HCT116 (cell line): ENCODE results near the gene SHKBP1. TPM values are rescaled to one million over a fixed set of nuclear protein-coding genes. Genes with fewer than 3 reads are reported as not detected.

Source experiments
- ATAC-seq: fragments of 200-7000 bp; cut with Tn5 transposase; 2 replicates; pipeline ENCODE4 v1.9.1; 2020; ENCODE audit warnings: mild to moderate bottlenecking, moderate library complexity
- BruUV-seq: library from RNA; stranded (reverse); fragments of 400-500 nt; replicated peaks from 2 replicates; lab custom pipeline; 2021; lab: Mats Ljungman, UMichigan
- CTCF ChIA-PET: fragments of 300-600 bp; sonication (Branson Sonifier 250); formaldehyde crosslinking; loops from one replicate; lab custom pipeline; 2021; ENCODE audit warnings: antibody characterized with exemption; lab: Charles Lee
- POLR2A ChIA-PET: fragments of 300-600, 350-600 bp; sonication (Branson Sonifier 250); formaldehyde crosslinking; loops from one replicate; lab custom pipeline; 2021; ENCODE audit warnings: antibody characterized with exemption; lab: Charles Lee
- RAD21 ChIA-PET, 2 experiments: fragments of 300-600 bp; sonication (Branson Sonifier 250); formaldehyde crosslinking; loops; one replicate each; lab custom pipeline; 2023; ENCODE audit warnings: low total read pairs in 2 of 2; ENCODE audit not compliant: uncharacterized antibody in 2 of 2, unreplicated experiment in 2 of 2, low non-redundant PET in 1 of 2; lab: Charles Lee
- DNase-seq: peaks from one replicate; pipeline ENCODE4 v3.0.0-alpha.2; 2010; ENCODE audit warnings: low read depth, low spot score
- H2AFZ ChIP-seq: fragments of 200-600 bp; shearing (Covaris generic), sonication (generic); 2 replicates; pipeline ENCODE4 v1.6.1; 2017; ENCODE audit warnings: low read depth, mixed run types, mixed read lengths, antibody characterized with exemption, low read length; ENCODE audit not compliant: poor library complexity, severe bottlenecking
- H3K27ac ChIP-seq: 2 replicates; pipeline ENCODE4 v1.5.1; 2012; ENCODE audit warnings: low read depth, low read length
- H3K27me3 ChIP-seq: fragments of 200-600 bp; sonication (generic); 2 replicates; pipeline ENCODE4 v1.6.1; 2016; ENCODE audit warnings: mixed run types, low read length, mixed read lengths; ENCODE audit not compliant: insufficient read depth
- H3K36me3 ChIP-seq, 2 experiments: fragments of 200-500 bp in 1 of 2; fragments of 200-600 bp in 1 of 2; sonication (Bioruptor generic) in 1 of 2; sonication (generic) in 1 of 2; 2 replicates each; pipeline versions ENCODE4 v1.5.1 to v1.6.1; 2014 to 2016; ENCODE audit warnings: low read length in 2 of 2, inconsistent platforms in 1 of 2, mixed read lengths in 1 of 2, mixed run types in 1 of 2; ENCODE audit not compliant: insufficient read depth in 2 of 2, control insufficient read depth in 1 of 2
- H3K4me1 ChIP-seq, 2 experiments: fragments of 200-600 bp in 1 of 2; sonication (generic) in 1 of 2; 2 replicates each; pipeline versions ENCODE4 v1.5.1 to v1.6.1; 2012 to 2017; ENCODE audit warnings: low read length in 2 of 2, inconsistent platforms in 1 of 2, mild to moderate bottlenecking in 1 of 2, mixed read lengths in 1 of 2, mixed run types in 1 of 2, moderate library complexity in 1 of 2; ENCODE audit not compliant: insufficient read depth in 2 of 2, control insufficient read depth in 1 of 2
- H3K4me2 ChIP-seq: fragments of 200-600 bp; sonication (generic); 2 replicates; pipeline ENCODE4 v1.6.1; 2017; ENCODE audit warnings: mixed run types, low read length, mixed read lengths
- H3K4me3 ChIP-seq, 2 experiments: fragments of 200-600 bp in 1 of 2; sonication (generic) in 1 of 2; replicated peaks in 1 of 2; 2 replicates each; pipeline ENCODE4 v1.5.1; 2011 to 2016; ENCODE audit warnings: low read length in 2 of 2, control low read depth in 1 of 2, low read depth in 1 of 2, mild to moderate bottlenecking in 1 of 2, mixed read lengths in 1 of 2, mixed run types in 1 of 2
- H3K79me2 ChIP-seq: fragments of 200-600 bp; sonication (generic); 2 replicates; pipeline ENCODE4 v1.6.1; 2017; ENCODE audit warnings: mild to moderate bottlenecking, mixed run types, low read length, moderate library complexity, mixed read lengths; ENCODE audit not compliant: insufficient read depth
- H3K9ac ChIP-seq: fragments of 200-600 bp; sonication (generic); 2 replicates; pipeline ENCODE4 v1.6.1; 2016; ENCODE audit warnings: low read length, mixed read lengths
- H3K9me2 ChIP-seq: fragments of 200-600 bp; sonication (generic), shearing (Covaris generic); 2 replicates; pipeline ENCODE4 v1.6.1; 2017; ENCODE audit warnings: mixed run types, mild to moderate bottlenecking, moderate library complexity; ENCODE audit not compliant: insufficient read depth
- H3K9me3 ChIP-seq, 2 experiments: fragments of 200-500 bp in 1 of 2; fragments of 200-600 bp in 1 of 2; sonication (Bioruptor generic) in 1 of 2; sonication (generic) in 1 of 2; 2 replicates each; pipeline ENCODE4 v1.6.1; 2014 to 2017; ENCODE audit warnings: low read length in 2 of 2, mixed read lengths in 2 of 2, inconsistent platforms in 1 of 2, low read depth in 1 of 2, mild to moderate bottlenecking in 1 of 2, mixed run types in 1 of 2, moderate library complexity in 1 of 2; ENCODE audit not compliant: control insufficient read depth in 1 of 2, insufficient read depth in 1 of 2
- H4K20me1 ChIP-seq: fragments of 200-600 bp; sonication (generic), shearing (Covaris generic); 2 replicates; pipeline ENCODE4 v1.6.1; 2017; ENCODE audit warnings: mixed run types, mild to moderate bottlenecking, moderate library complexity; ENCODE audit not compliant: insufficient read depth
- CBX3 ChIP-seq: IDR thresholded peaks from 2 replicates; pipeline ENCODE4 v1.6.1; 2012; ENCODE audit warnings: low read depth
- CEBPB ChIP-seq: IDR thresholded peaks from 2 replicates; pipeline ENCODE4 v1.6.1; 2012; ENCODE audit warnings: low read depth
- CTCF ChIP-seq, 3 experiments: fragments of 200-600 bp in 1 of 3; sonication (generic) in 1 of 3; IDR thresholded peaks in 2 of 3; conservative IDR thresholded peaks in 1 of 3; 2 replicates each; pipeline ENCODE4 v1.5.1; 2012 to 2017; ENCODE audit warnings: low read depth in 2 of 3, low read length in 2 of 3, antibody characterized with exemption in 1 of 3, borderline replicate concordance in 1 of 3, control low read depth in 1 of 3, mild to moderate bottlenecking in 1 of 3, mixed read lengths in 1 of 3, mixed run types in 1 of 3, moderate library complexity in 1 of 3; ENCODE audit not compliant: insufficient read depth in 1 of 3
- EGR1 ChIP-seq: IDR thresholded peaks from 2 replicates; pipeline ENCODE4 v1.6.1; 2012; ENCODE audit warnings: low read depth
- JUND ChIP-seq: IDR thresholded peaks from 2 replicates; pipeline ENCODE4 v1.6.1; 2012
- MAX ChIP-seq: IDR thresholded peaks from 2 replicates; pipeline ENCODE4 v1.6.1; 2012
- POLR2AphosphoS5 ChIP-seq: IDR thresholded peaks from 2 replicates; pipeline ENCODE4 v1.6.1; 2011; ENCODE audit warnings: mild to moderate bottlenecking, low read depth, low read length, moderate library complexity
- REST ChIP-seq: IDR thresholded peaks from 2 replicates; pipeline ENCODE4 v1.6.1; 2012; ENCODE audit warnings: low read depth
- SIN3A ChIP-seq: IDR thresholded peaks from 2 replicates; pipeline ENCODE4 v1.6.1; 2012; ENCODE audit warnings: low read depth
- SRF ChIP-seq: IDR thresholded peaks from 2 replicates; pipeline ENCODE4 v1.6.1; 2012; ENCODE audit warnings: low read depth
- YY1 ChIP-seq: IDR thresholded peaks from 2 replicates; pipeline ENCODE4 v1.6.1; 2011; ENCODE audit warnings: low read length, low read depth, moderate library complexity, mild to moderate bottlenecking; ENCODE audit not compliant: insufficient replicate concordance; ENCODE audit errors: extremely low read depth
- ZFX ChIP-seq: fragments of 450-650 bp; IDR thresholded peaks from 2 replicates; pipeline ENCODE4 v1.6.1; 2017
- intact Hi-C: fragments of 100-400 bp; cut with micrococcal nuclease; formaldehyde crosslinking; loops from 2 replicates; pipeline ENCODE4 v1.10.0; 2022
- total RNA-seq: library from RNA; stranded (reverse); gene quantifications from one replicate; pipeline ENCODE4 v1.2.1, GENCODE V29; 2021; ENCODE audit not compliant: unreplicated experiment

Gene SHKBP1
- total RNA-seq, 1 experiment from 2014 or later: 97.4 TPM

GRCh38 chr19:40588110-40588854, 11.6 kb downstream of the SHKBP1 start:
- ChIA-PET CTCF (no interaction called here), RAD21 (no interaction called here), POLR2A (no interaction called here)
- Histone ChIP-seq H2AFZ (no peak overlapping the region), H4K20me1 (no peaks in the 10 kb centered on the region), H3K27me3 (no peaks in the 10 kb centered on the region), H3K4me2 (peak overlapping the region; percentile 59), H3K27ac (peak overlapping the region; percentile 50), H3K4me1 (peaks cover 15 to 35% of the 10 kb centered on the region in 2 experiments), H3K9me2 (no peaks in the 10 kb centered on the region), H3K36me3 (peaks cover 6 to 10% of the 10 kb centered on the region in 2 experiments; a peak in 2 of 4 replicates), H3K9ac (peak overlapping the region; percentile 52), H3K9me3 (no peaks in the 10 kb centered on the region), H3K4me3 (no peak overlapping the region), H3K79me2 (no peaks in the 10 kb centered on the region)
- intact Hi-C loops: no loop called here
- BruUV-seq: no TSS peak
- TF ChIP-seq CTCF (IDR thresholded peaks at IDR 0.05 in 2 of 3, conservative IDR thresholded peaks at IDR 0.05 in 1 of 3; ENCODE audit: borderline replicate concordance in 1 of 3, insufficient read depth in 1 of 3, low read depth in 2 of 3, low read length in 2 of 3): 0 out of 6 replicates have a peak, but pooled peaks of 1 of the 3 experiments have one; percentile 5
- 0 out of 2 replicates have a peak, but pooled peaks have one; percentile 27 for TF ChIP-seq POLR2AphosphoS5
- TF ChIP-seq MAX: peak; percentile 90
- no peak for TF ChIP-seq EGR1
- peak; percentile 46 for DNase-seq
- peak; percentile 75 for ATAC-seq

- H3K27me3 ChIP-seq: no peaks in the 10 kb centered on the region
- no peak for DNase-seq
- H3K4me3 ChIP-seq: no peak overlapping the region
- H3K9me2 ChIP-seq: no peaks in the 10 kb centered on the region
- intact Hi-C loops: no loop called here
- no peaks in the 10 kb centered on the region for H3K79me2 ChIP-seq
- peak overlapping the region; percentile 59 for H3K4me2 ChIP-seq
- RAD21 ChIA-PET: no interaction called here
- POLR2A ChIA-PET: no interaction called here
- H3K27ac ChIP-seq: peak overlapping the region; percentile 50
- BruUV-seq: no TSS peak
- no peaks in the 10 kb centered on the region for H4K20me1 ChIP-seq
- no peak for ATAC-seq
- CTCF ChIA-PET: no interaction called here
- H3K4me1 ChIP-seq: peaks cover 15 to 31% of the 10 kb centered on the region in 2 experiments
- no peaks in the 10 kb centered on the region for H3K9me3 ChIP-seq
- H3K36me3 ChIP-seq: peaks cover 6 to 10% of the 10 kb centered on the region in 2 experiments; a peak in 2 of 4 replicates
- peak overlapping the region; percentile 52 for H3K9ac ChIP-seq
- H2AFZ ChIP-seq: no peak overlapping the region
- TF ChIP-seq CEBPB: no peak
- TF ChIP-seq POLR2AphosphoS5: no peak
- no peak for TF ChIP-seq SIN3A
- TF ChIP-seq JUND: no peak
- no peak for TF ChIP-seq YY1
- no peak for TF ChIP-seq REST
- no peak for TF ChIP-seq EGR1
- TF ChIP-seq ZFX: no peak
- TF ChIP-seq SRF: no peak
- no peak for TF ChIP-seq CBX3
- no peak for TF ChIP-seq MAX
These were observed 12.4 kb downstream of the SHKBP1 start for GRCh38 chr19:40588926-40589569.
